Measurements from ENCODE around the gene SCAI.

SCAI gene

DNA sequence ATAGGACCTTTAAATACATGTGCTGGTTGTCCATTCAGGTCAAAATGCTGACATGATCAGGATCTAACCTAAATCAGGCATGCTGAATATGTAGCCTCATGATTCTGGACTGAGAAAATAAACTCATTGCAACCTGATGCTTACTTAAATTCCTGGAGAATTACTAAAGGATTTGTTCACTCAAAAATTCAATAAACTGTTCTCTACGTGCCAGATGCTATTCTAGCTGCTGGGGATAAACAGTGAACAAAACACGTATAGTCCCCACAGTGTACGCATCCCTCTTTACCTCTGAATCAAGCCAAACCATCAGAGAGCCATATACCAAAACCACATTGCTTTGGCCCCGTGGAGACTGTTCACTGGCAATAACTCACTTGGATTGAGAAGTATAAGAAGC is 6.1 kb downstream of the SCAI start:
- Histone ChIP-seq H3K27me3 (ENCODE audit: insufficient read depth, low read length) (no peaks in the 10 kb centered on the region), H3K79me1 (ENCODE audit: low read length) (no peaks in the 10 kb centered on the region), H3K9me3 (ENCODE audit: insufficient read depth, low read depth, low read length) (no peaks in the 10 kb centered on the region), H2AFZ (ENCODE audit: insufficient read depth, low read length, poor library complexity) (no peak overlapping the region), H3K14ac (ENCODE audit: low read length) (no peak overlapping the region), H3K18ac (ENCODE audit: low read length) (no peak overlapping the region), H4K91ac (ENCODE audit: low read depth, low read length) (no peak overlapping the region), H2AK5ac (ENCODE audit: low read length) (no peak overlapping the region), H3K79me2 (ENCODE audit: control insufficient read depth, insufficient read depth, low read length, poor library complexity) (no peaks in the 10 kb centered on the region), H3K4me3 (ENCODE audit: low read depth, low read length) (no peak overlapping the region), H3K4me2 (ENCODE audit: low read length) (no peak overlapping the region), H3K23ac (ENCODE audit: low read length) (no peak overlapping the region), H3K27ac (ENCODE audit: low read depth, low read length) (no peak overlapping the region), H3K36me3 (ENCODE audit: control insufficient read depth in 1 of 2, insufficient read depth in 2 of 2, low read length in 2 of 2) (peaks cover 3% of the 10 kb centered on the region in 2 experiments), H2BK12ac (ENCODE audit: low read length) (no peak overlapping the region), H2BK120ac (ENCODE audit: insufficient read depth, low read length, poor library complexity) (no peak overlapping the region), H2BK5ac (ENCODE audit: low read depth, low read length, poor library complexity) (no peak overlapping the region), H4K12ac (ENCODE audit: low read depth, low read length) (no peak overlapping the region), H3K9ac (ENCODE audit: low read length) (no peak overlapping the region), H3K4me1 (ENCODE audit: control insufficient read depth in 1 of 2, insufficient read depth in 2 of 2, low read length in 2 of 2) (no peaks in the 10 kb centered on the region), H4K8ac (ENCODE audit: low read depth, low read length) (no peak overlapping the region), H3K4ac (ENCODE audit: low read depth, low read length) (no peak overlapping the region)
- DNase-seq: no peak
- WGBS (ENCODE audit: extremely low coverage, insufficient coverage, insufficient read length): no CpG with 5 or more reads among the region's 4 CpGs

DNA sequence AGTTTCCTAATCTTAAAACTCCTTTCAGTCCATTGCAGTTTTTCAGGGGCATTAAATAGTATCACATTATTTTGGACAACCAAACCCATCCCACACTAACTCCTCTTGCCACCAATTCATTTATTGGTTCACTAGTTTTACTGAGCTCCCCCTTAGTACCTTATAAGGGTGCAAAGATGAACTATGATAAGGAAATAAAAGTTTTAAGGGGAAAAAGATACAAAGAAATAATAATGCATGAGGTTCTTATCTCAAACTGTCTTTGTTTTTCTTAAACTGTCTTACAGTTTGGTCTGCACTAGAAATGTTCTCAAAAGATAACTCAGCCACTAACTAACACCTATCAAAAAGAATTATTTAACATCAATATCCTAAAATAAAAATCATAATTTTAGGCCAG is 8.4 kb downstream of the SCAI start:
- Histone ChIP-seq H2AK5ac (ENCODE audit: low read length) (no peak overlapping the region), H3K18ac (ENCODE audit: low read length) (no peak overlapping the region), H4K12ac (ENCODE audit: low read depth, low read length) (no peak overlapping the region), H3K79me2 (ENCODE audit: control insufficient read depth, insufficient read depth, low read length, poor library complexity) (no peaks in the 10 kb centered on the region), H3K27ac (ENCODE audit: low read depth, low read length) (no peak overlapping the region), H2BK12ac (ENCODE audit: low read length) (no peak overlapping the region), H3K9me3 (ENCODE audit: insufficient read depth, low read depth, low read length) (no peaks in the 10 kb centered on the region), H2BK5ac (ENCODE audit: low read depth, low read length, poor library complexity) (no peak overlapping the region), H3K23ac (ENCODE audit: low read length) (no peak overlapping the region), H2AFZ (ENCODE audit: insufficient read depth, low read length, poor library complexity) (no peak overlapping the region), H4K8ac (ENCODE audit: low read depth, low read length) (no peak overlapping the region), H2BK120ac (ENCODE audit: insufficient read depth, low read length, poor library complexity) (no peak overlapping the region), H3K79me1 (ENCODE audit: low read length) (no peaks in the 10 kb centered on the region), H3K9ac (ENCODE audit: low read length) (no peak overlapping the region), H3K36me3 (ENCODE audit: control insufficient read depth in 1 of 2, insufficient read depth in 2 of 2, low read length in 2 of 2) (peaks cover 2% of the 10 kb centered on the region in 2 experiments), H3K14ac (ENCODE audit: low read length) (no peak overlapping the region), H3K27me3 (ENCODE audit: insufficient read depth, low read length) (no peaks in the 10 kb centered on the region), H3K4ac (ENCODE audit: low read depth, low read length) (no peak overlapping the region), H3K4me3 (ENCODE audit: low read depth, low read length) (no peak overlapping the region), H3K4me1 (ENCODE audit: control insufficient read depth in 1 of 2, insufficient read depth in 2 of 2, low read length in 2 of 2) (no peaks in the 10 kb centered on the region), H3K4me2 (ENCODE audit: low read length) (no peak overlapping the region), H4K91ac (ENCODE audit: low read depth, low read length) (no peak overlapping the region)
- DNase-seq: no peak

DNA sequence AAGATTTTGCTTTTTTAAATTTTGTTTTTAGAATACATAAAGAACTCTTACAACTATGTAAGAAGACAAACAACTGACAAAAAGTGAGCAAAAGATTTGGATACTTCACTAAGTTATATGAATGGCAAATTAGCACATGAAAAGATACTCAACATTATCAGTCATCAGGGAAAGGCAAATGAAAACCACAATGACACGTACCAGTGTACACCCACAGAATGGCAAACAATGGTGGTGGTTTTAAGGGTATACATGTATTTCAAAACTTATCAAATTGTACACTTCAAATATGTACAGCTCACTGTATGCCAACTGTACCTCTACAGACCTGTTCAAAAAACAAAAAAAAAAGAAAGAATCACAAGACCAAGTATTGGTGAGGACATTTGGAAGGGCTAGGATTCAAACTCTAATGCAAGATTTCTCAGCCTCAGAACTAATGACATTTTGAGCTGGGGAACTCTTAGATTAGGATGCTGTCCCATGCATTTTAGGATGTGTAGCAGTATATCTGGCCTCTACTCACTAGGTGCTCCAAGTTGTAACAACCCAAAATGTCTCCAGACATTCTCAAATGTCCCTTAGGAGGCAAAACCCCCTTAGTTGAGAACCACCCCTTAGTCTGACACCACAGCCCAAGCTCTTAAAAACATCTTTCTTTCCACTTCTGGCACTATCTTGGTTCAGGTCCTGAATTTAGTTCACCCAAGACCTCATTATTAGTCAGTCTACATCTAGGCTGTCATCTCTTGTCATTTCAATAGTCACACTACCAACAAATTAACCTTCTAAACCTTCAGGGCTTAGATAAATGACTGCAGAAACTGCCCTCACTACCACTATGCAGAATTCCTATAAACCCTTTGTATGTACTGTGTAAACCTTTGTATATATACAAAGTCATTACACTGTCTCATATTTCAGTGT is 9.7 kb downstream of the SCAI start:
- H3K27me3 ChIP-seq (ENCODE audit: insufficient read depth, low read length): no peaks in the 10 kb centered on the region
- no peak overlapping the region for H4K12ac ChIP-seq (ENCODE audit: low read depth, low read length)
- no peak overlapping the region for H2AK5ac ChIP-seq (ENCODE audit: low read length)
- no peak overlapping the region for H4K8ac ChIP-seq (ENCODE audit: low read depth, low read length)
- H3K27ac ChIP-seq (ENCODE audit: low read depth, low read length): no peak overlapping the region
- H3K36me3 ChIP-seq (ENCODE audit: control insufficient read depth in 1 of 2, insufficient read depth in 2 of 2, low read length in 2 of 2): no peaks in the 10 kb centered on the region
- no peaks in the 10 kb centered on the region for H3K79me2 ChIP-seq (ENCODE audit: control insufficient read depth, insufficient read depth, low read length, poor library complexity)
- no peak overlapping the region for H3K4me2 ChIP-seq (ENCODE audit: low read length)
- no peak for DNase-seq
- H2BK120ac ChIP-seq (ENCODE audit: insufficient read depth, low read length, poor library complexity): no peak overlapping the region
- H2BK5ac ChIP-seq (ENCODE audit: low read depth, low read length, poor library complexity): no peak overlapping the region
- no peaks in the 10 kb centered on the region for H3K9me3 ChIP-seq (ENCODE audit: insufficient read depth, low read depth, low read length)
- no peak overlapping the region for H4K91ac ChIP-seq (ENCODE audit: low read depth, low read length)
- H3K14ac ChIP-seq (ENCODE audit: low read length): no peak overlapping the region
- H3K4me1 ChIP-seq (ENCODE audit: control insufficient read depth in 1 of 2, insufficient read depth in 2 of 2, low read length in 2 of 2): no peaks in the 10 kb centered on the region
- no peak overlapping the region for H2BK12ac ChIP-seq (ENCODE audit: low read length)
- no peak overlapping the region for H3K23ac ChIP-seq (ENCODE audit: low read length)
- no peak overlapping the region for H3K4ac ChIP-seq (ENCODE audit: low read depth, low read length)
- no peaks in the 10 kb centered on the region for H3K79me1 ChIP-seq (ENCODE audit: low read length)
- no peak overlapping the region for H2AFZ ChIP-seq (ENCODE audit: insufficient read depth, low read length, poor library complexity)
- H3K4me3 ChIP-seq (ENCODE audit: low read depth, low read length): no peak overlapping the region
- H3K9ac ChIP-seq (ENCODE audit: low read length): no peak overlapping the region
- no peak overlapping the region for H3K18ac ChIP-seq (ENCODE audit: low read length)
- no CpG with 5 or more reads among the region's 1 CpG for WGBS (ENCODE audit: extremely low coverage, insufficient coverage, insufficient read length)

DNA sequence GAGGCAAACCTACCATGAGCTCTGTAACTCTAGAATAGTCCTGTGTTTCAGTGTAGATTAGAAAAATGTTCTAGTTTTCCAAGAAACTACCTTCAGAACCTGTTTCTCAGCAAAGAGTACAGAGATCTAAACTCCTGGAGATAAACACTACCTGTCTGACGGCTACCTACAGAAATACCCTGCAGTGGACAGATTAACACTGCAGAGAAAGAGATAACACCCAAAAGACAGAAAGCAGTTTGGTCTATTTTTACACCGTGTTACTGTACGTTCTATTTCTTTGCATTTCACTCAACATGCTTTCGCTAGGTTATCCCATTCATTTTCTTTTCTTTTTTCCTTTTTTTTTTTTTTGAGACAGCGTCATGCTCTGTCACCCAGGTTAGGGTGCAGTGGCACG is 11.6 kb downstream of the SCAI start:
- Histone ChIP-seq H3K79me2 (ENCODE audit: control insufficient read depth, insufficient read depth, low read length, poor library complexity) (no peaks in the 10 kb centered on the region), H3K27me3 (ENCODE audit: insufficient read depth, low read length) (no peaks in the 10 kb centered on the region), H2BK120ac (ENCODE audit: insufficient read depth, low read length, poor library complexity) (no peak overlapping the region), H3K4me1 (ENCODE audit: control insufficient read depth in 1 of 2, insufficient read depth in 2 of 2, low read length in 2 of 2) (no peaks in the 10 kb centered on the region), H3K4me3 (ENCODE audit: low read depth, low read length) (no peak overlapping the region), H3K14ac (ENCODE audit: low read length) (no peak overlapping the region), H3K79me1 (ENCODE audit: low read length) (no peaks in the 10 kb centered on the region), H2AFZ (ENCODE audit: insufficient read depth, low read length, poor library complexity) (no peak overlapping the region), H3K4me2 (ENCODE audit: low read length) (no peak overlapping the region), H3K36me3 (ENCODE audit: control insufficient read depth in 1 of 2, insufficient read depth in 2 of 2, low read length in 2 of 2) (no peaks in the 10 kb centered on the region), H4K12ac (ENCODE audit: low read depth, low read length) (no peak overlapping the region), H3K4ac (ENCODE audit: low read depth, low read length) (no peak overlapping the region), H2BK5ac (ENCODE audit: low read depth, low read length, poor library complexity) (no peak overlapping the region), H3K18ac (ENCODE audit: low read length) (no peak overlapping the region), H3K27ac (ENCODE audit: low read depth, low read length) (no peak overlapping the region), H3K23ac (ENCODE audit: low read length) (no peak overlapping the region), H2AK5ac (ENCODE audit: low read length) (no peak overlapping the region), H2BK12ac (ENCODE audit: low read length) (no peak overlapping the region), H4K8ac (ENCODE audit: low read depth, low read length) (no peak overlapping the region), H4K91ac (ENCODE audit: low read depth, low read length) (no peak overlapping the region), H3K9me3 (ENCODE audit: insufficient read depth, low read depth, low read length) (no peaks in the 10 kb centered on the region), H3K9ac (ENCODE audit: low read length) (no peak overlapping the region)
- WGBS (ENCODE audit: extremely low coverage, insufficient coverage, insufficient read length): no CpG with 5 or more reads among the region's 6 CpGs
- DNase-seq: no peak

Data from trophoblast cell (in vitro differentiated cells and primary cell).